Caki2 (cell line): Measurements from ENCODE around the gene HTATIP2. TPM values are rescaled to one million over a fixed set of nuclear protein-coding genes. Genes with fewer than 3 reads are reported as not detected.
"Not testable (repeated sequence)": the region's sequence is repeated elsewhere in the genome, so short reads cannot be mapped to it uniquely, and the experiment has no call there.

Experiments used
- DNase-seq: peaks from one replicate; pipeline ENCODE4 v3.0.0-alpha.2; 2015; ENCODE audit warnings: low read depth
- in situ Hi-C: cut with HindIII; loops from 2 replicates; pipeline ENCODE4 v1.10.0; 2016; ENCODE audit warnings: low sequenced_read_pairs, low pct_unique_long_range_greater_than_20kb, mixed read lengths
- total RNA-seq: library from RNA; depleted of rRNA; stranded (reverse); fragments of >200 nt; shearing (Covaris generic); gene quantifications from 2 replicates; pipeline ENCODE4 v1.2.3, GENCODE V29; 2014; ENCODE audit warnings: low replicate concordance

The HTATIP2 gene
- total RNA-seq, 1 experiment from 2014 or later = 297 TPM

- in situ Hi-C loops = no loop called here
- DNase-seq = peak; percentile 80
Measured at GRCh38 chr11:20367313-20367948, 3.9 kb downstream of the HTATIP2 start.

DNA sequence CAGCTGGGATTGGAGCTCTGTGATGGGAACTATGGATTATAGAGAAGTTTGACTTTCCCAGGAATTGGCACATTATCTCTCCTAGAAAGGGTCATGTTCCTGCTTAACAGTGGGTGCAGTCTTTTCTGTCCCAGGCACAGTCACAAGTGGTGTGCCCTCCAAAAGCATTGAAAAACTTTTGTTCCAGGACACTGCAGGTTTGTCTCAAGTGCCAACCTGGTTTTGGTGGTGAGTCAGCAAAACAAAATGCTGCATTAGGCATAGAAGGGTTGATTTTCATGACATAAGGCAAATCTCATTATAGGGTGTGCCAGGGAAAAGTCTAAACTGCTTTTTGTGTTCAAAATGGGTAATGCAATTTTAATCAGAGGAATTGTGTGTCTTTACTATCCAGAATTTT lies 4.9 kb downstream of the HTATIP2 start:
- in situ Hi-C loops = no loop called here
- no peak for DNase-seq

- in situ Hi-C loops = no loop called here
- no peak for DNase-seq
Measured at GRCh38 chr11:20369826-20370225, 6.3 kb downstream of the HTATIP2 start.

- in situ Hi-C loops = no loop called here
- DNase-seq = no peak
Measured at GRCh38 chr11:20372081-20372626, 8.6 kb downstream of the HTATIP2 start.

GRCh38 chr11:20373147-20373546 lies 9.6 kb downstream of the HTATIP2 start:
- DNase-seq = no peak
- in situ Hi-C loops = no loop called here

- no peak for DNase-seq
- in situ Hi-C loops = no loop called here
Measured at GRCh38 chr11:20373568-20374209, 10.2 kb downstream of the HTATIP2 start.

DNA sequence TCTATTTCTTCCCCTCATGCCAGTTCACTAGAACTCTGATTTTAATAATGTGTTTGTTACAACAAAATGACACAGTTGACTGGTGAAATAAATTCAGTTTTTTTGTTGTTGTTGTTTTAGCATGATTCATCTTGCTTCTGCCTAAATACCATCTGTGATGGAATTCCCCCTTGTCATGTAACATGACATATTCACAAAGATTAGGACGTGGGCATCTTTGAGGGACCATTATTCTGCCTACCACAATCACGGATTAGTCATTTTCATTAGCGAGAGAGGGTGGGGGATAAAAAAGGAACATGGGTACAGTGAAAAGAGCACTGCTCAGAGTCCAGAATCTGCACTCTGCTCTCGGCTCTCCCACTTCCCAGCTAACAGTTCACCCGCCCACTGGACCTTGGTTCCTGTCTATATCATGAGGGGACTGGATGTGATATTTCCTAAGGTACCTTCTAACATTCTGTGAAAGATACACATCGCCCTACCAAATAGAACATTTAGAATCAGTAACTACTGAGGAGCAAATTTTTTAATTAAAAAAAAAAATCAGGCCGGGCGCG lies 11.3 kb downstream of the HTATIP2 start:
- no peak for DNase-seq
- in situ Hi-C loops = no loop called here

GRCh38 chr11:20376162-20376730 lies 12.7 kb downstream of the HTATIP2 start:
- in situ Hi-C loops = no loop called here
- DNase-seq = no peak

- in situ Hi-C loops = not testable (repeated sequence)
Measured at GRCh38 chr11:20385996-20386395, 22.5 kb downstream of the HTATIP2 start.

DNA sequence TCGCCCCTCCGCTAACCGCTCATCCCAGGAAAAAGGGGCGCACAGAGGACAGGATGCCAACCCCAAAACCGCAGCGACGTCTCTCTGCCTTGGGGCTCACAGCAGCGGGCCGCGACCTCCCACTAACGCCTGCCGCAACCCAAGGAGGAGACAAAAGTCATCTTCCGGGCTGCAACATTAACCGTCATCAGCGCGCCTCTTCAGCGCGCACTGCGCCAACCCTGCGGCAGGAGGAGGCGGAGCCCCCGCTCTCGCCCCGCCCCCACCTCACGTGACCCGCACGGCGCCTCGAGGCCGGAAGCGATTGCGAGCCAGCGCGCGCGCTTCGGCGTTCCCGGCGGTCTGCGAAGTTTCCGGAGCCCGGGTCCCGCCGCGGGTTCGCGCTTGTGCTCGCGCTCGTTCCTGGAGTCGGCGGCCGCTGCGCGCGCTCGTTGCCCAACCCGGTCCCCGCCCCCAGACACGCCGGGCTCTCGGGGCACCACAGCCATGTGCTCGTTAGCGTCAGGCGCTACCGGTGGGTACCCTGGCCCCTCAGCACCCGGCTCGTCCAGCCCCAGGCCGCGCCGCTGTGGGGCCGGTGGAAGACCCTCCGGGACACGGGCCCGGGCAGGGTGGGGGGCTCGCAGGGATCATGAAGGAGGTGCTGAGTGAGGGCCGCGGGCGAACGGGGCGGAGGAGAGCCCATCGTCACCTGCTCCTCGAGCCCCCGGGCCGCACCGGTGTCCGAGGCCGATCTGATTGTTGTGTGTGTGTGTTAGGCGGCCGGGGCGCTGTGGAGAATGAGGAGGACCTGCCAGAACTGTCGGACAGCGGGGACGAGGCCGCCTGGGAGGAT lies 24.0 kb downstream of the HTATIP2 start, which contains the start of gene PRMT3:
PRMT3 (plus strand) TSS at position 456 of the 835 bp plus-strand sequence; CDS start at position 487, 31 bp downstream.
- peak; percentile 95 for DNase-seq
- in situ Hi-C loops = no loop called here

More at GRCh38 chr11:20385996-20386395, 22.5 kb downstream of the HTATIP2 start:
- not testable (repeated sequence) for DNase-seq

GRCh38 chr11:20388096-20389055 lies 24.9 kb downstream of the HTATIP2 start:
- no peak for DNase-seq
- in situ Hi-C loops = no loop called here

DNA sequence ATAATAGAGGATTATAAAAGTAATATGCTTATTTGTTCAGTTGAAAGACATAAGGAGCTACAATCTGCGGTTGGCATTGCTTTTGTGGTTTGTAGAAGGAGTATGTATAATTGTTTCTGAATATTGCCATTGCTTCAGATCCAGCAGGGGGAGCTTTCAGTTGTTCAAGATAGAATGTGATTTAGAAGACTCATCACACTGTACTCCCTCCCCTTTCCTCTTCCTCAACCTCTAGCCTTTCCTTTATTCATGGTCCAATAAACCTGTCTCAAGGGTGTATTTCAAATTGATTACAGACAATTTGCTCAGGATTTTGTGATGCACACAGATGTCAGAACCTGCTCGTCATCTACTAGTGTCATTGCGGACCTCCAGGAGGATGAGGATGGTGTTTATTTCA lies 33.8 kb downstream of the HTATIP2 start:
- in situ Hi-C loops = no loop called here
- DNase-seq = peak; percentile 37

GRCh38 chr11:20399498-20399897 lies 36.0 kb downstream of the HTATIP2 start:
- DNase-seq = no peak
- in situ Hi-C loops = no loop called here

DNA sequence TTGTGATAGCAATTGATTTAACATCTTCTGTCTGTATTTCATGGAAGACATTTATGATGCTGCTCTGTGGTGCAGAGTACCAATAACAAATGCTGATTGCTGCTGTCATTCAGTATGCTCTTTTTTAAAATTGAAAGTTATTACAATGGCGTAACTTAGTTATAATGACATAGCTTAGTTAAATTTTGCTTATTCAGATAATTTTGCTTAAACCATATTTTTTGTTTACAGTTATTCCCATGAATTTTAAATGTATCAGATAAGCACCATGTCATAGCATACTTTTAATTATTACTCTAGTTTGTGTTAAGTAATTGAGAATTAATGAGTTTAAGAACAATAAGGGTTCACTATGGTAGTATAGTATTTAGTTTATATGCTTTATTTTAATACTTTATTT lies 39.5 kb downstream of the HTATIP2 start:
- in situ Hi-C loops = no loop called here
- no peak for DNase-seq

DNA sequence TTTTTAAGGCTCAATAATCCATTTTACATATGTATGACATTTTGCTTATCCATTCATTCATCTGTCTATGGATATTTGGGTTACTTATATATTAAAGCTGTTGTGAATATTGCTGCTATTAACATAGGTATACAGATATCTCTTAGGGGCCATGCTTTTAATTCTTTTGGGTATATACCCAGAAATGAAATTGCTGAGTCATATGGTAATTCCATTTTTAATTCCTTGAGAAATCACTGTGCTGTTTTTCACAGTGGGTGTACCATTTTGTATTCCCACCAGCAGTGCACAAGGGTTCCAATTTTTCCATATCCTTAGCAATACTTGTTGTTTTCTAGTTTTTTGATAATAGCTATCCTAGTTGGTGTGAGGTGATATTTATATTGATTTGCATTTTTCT lies 43.0 kb downstream of the HTATIP2 start:
- in situ Hi-C loops = no loop called here
- no peak for DNase-seq

DNA sequence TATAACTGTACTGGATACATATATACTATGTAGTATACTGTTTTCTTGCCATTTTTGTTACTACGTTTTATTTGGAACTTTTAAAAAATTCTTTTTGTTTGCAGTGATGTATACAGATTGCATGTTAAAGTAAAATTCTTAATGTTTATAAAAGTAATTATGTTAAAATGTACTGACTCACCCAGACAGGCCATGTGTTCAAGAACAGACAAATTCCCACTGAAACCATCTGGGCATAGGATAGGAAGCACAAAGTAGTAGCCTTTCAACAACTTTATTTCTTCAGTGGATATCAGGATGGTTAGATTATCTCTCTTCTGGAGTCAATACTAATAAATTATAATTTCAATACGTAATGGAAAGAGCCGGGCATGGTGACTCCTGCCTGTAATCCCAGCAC lies 43.8 kb downstream of the HTATIP2 start:
- in situ Hi-C loops = no loop called here
- no peak for DNase-seq

DNA sequence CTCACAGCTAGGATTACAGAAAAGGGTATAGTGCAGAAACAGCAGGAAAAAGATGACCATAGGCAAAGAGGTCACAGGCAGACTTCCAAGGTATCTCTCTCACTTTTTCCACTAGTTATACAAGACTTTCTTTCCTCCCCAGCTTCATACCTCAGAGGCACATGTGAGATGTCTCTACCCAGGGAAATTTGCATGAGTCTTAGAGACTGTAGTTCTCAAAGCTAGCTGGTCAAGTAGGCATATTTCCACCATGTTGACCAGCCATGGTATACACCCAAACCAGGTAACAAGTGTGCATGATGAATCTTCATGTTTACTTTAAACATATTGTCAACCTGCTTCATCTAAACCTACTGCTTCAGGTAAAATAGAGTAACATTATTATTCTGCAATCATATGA lies 51.9 kb downstream of the HTATIP2 start:
- DNase-seq = no peak
- in situ Hi-C loops = no loop called here
